Lower leg skin (tissue), 4 donors: Measurements from ENCODE around the gene PTS. TPM values are rescaled to one million over a fixed set of nuclear protein-coding genes. Genes with fewer than 3 reads are reported as not detected.

Experiments used
- DNase-seq, 2 donors: peaks; one replicate each; pipeline ENCODE4 v3.0.0-alpha.2; 2019; ENCODE audit warnings: low spot score in 2 of 2
- H3K4me3 ChIP-seq: fragments of 200-600 bp; sonication (generic); 2 replicates; pipeline ENCODE4 v1.5.1; 2017; ENCODE audit warnings: mild to moderate bottlenecking, low read depth; ENCODE audit not compliant: poor library complexity, severe bottlenecking
- POLR2A ChIP-seq, 2 donors: fragments of 450-650 bp; IDR thresholded peaks; one replicate each; pipeline ENCODE4 v1.6.1; 2016 to 2017; ENCODE audit warnings: antibody characterized with exemption in 2 of 2, mild to moderate bottlenecking in 1 of 2, moderate library complexity in 1 of 2
- WGBS, 2 donors: methylation state at CpG; one replicate each; pipeline ENCODE4 v1.1.5; 2018; 5-methylcytosine and 5-hydroxymethylcytosine counted together
- intact Hi-C: fragments of 100-400 bp; cut with DNase I; formaldehyde crosslinking; loops from one replicate; pipeline ENCODE4 v1.15.0; 2023; ENCODE audit warnings: low total_unique reads
- total RNA-seq, 4 donors: library from RNA; depleted of rRNA; stranded (reverse); fragments of >200 nt; gene quantifications; one replicate each; pipeline ENCODE4 v1.1.0, GENCODE V29; 2016
- TF ChIP-seq, protein P1 (sequence below), 3 donors: fragments of 450-650 bp; IDR thresholded peaks; one replicate each; pipeline ENCODE4 v1.5.1; 2016; ENCODE audit warnings: antibody characterized with exemption in 3 of 3, mild to moderate bottlenecking in 3 of 3, moderate library complexity in 2 of 3

The PTS gene
- total RNA-seq, 4 donors from 2014 or later = 17.0 to 37.2 (median 22.4) TPM

DNA sequence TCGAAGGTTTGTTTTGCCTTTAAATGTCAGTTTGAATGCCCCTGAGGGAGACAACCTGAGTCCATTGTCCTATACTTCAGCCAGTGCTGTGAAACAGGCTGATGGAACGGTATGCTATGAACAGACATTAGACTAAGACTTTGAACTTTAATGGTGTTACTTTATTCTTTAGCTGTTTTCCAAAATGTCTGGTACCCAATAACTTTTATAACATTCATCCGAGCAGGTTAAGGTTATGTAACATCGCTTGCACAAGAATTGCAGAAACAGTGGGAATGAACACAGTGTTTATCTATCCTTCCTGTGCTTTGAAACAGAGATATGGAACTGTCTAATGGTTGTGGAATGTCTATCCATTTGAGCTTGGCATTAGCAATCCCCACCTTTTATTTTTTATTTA is 12.5 kb upstream of the PTS start:
- intact Hi-C loops = loop anchor here (10.0 kb wide), 1 partner anchor 1071 kb away; no protein-coding TSS in a partner anchor
- DNase-seq = no peak
- no peak for TF ChIP-seq POLR2A (IDR thresholded peaks at IDR 0.05)
- TF ChIP-seq, protein P1, sequence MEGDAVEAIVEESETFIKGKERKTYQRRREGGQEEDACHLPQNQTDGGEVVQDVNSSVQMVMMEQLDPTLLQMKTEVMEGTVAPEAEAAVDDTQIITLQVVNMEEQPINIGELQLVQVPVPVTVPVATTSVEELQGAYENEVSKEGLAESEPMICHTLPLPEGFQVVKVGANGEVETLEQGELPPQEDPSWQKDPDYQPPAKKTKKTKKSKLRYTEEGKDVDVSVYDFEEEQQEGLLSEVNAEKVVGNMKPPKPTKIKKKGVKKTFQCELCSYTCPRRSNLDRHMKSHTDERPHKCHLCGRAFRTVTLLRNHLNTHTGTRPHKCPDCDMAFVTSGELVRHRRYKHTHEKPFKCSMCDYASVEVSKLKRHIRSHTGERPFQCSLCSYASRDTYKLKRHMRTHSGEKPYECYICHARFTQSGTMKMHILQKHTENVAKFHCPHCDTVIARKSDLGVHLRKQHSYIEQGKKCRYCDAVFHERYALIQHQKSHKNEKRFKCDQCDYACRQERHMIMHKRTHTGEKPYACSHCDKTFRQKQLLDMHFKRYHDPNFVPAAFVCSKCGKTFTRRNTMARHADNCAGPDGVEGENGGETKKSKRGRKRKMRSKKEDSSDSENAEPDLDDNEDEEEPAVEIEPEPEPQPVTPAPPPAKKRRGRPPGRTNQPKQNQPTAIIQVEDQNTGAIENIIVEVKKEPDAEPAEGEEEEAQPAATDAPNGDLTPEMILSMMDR (IDR thresholded peaks at IDR 0.05) = no peak
- H3K4me3 ChIP-seq = no peak overlapping the region
- 79 to 91% methylated on average over 4 of the region's 4 CpGs for WGBS, 2 donors

DNA sequence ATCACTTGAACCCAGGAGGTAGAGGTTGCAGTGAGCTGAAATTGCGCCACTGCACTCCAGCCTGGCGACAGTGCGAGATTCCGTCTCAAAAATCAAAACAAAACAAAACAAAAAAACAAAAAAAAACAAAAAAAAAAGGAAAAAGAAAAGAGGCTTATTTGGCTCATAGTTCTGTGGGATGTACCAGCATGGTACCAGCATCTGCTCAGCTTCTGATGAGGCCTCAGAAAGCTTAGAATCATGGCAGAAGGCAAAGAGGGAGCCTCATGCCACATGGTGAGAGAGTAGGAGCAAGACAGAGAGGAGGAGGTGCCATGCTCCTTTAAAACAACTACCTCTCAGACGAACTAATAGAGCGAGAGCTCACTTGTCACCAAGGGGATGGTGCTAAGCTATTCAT is 10.6 kb upstream of the PTS start:
- no peak overlapping the region for H3K4me3 ChIP-seq
- no peak for DNase-seq
- 89 to 91% methylated on average over 6 of the region's 6 CpGs for WGBS, 2 donors
- intact Hi-C loops = loop anchor here (5.0 to 10.0 kb wide), 2 partner anchors 67 to 1069 kb away; no protein-coding TSS in a partner anchor
- TF ChIP-seq, protein P1 (IDR thresholded peaks at IDR 0.05) = no peak
- TF ChIP-seq POLR2A (IDR thresholded peaks at IDR 0.05) = no peak

DNA sequence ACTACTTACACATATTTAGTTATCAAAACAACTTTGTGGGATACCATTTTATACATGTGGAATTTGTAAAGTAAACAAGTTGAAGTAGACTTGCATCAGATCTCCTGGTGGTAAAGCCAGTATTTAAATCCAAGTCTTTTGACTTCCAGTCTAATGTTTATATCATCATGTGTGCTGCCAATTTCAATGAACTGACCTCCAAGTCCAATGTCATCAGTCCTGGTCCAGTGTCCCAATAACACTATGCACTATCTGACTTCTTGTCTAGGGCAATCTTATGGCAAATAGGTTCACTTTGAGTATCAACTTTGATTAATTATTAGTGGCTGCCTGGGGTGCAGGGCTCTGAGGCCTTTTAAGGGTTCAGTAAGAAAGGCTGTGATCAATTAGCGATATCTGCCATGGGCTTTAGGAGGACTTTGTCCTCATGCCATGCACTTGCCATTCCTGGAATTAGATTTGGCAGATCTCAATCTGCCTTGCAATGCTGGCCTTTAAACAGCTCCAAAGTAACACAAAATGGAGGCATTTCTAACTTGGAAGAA is 9.6 kb upstream of the PTS start:
- H3K4me3 ChIP-seq = no peak overlapping the region
- no peak for TF ChIP-seq POLR2A (IDR thresholded peaks at IDR 0.05)
- TF ChIP-seq, protein P1 (IDR thresholded peaks at IDR 0.05) = no peak
- intact Hi-C loops = loop anchor here (5.0 to 10.0 kb wide), 2 partner anchors 66 to 1068 kb away; no protein-coding TSS in a partner anchor
- 94 to 95% methylated on average over 1 of the region's 1 CpG for WGBS, 2 donors
- no peak for DNase-seq

DNA sequence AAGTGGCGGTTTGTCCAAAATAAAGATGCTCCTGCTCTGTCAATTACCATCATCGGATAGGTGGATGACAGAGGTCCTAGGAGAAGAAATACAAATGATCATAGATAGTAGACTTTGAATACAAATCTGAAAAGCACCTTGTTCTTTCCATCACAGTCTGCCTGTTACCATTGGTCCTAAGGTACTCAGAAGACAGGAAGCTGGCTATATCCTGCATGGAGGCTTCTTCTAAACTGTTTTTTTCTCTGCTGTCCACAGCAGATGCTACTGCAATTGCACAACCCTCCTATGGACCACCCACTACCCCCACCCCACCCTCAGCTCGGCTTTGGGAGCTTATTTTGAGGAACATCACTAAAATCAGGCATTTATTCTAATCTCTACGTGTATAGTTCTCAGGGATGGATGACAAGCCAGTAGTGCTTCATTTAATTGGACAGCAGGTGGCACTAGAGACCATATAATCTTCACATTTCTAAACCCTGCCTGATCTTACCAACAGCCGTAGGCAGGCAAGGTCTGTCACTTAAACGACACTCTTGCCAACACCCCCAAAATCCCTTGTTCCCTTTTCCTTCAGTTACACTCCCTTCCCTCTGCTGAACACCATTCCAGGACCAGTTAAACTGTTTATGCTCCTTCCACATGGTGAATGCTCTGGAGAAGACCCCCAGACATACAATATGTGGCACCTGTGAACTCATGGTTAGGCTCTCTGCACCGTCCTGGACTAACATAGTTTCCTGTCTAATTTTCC is 6.6 kb upstream of the PTS start:
- peak in 1 of 2 donors; percentile 50 for DNase-seq
- no peak for TF ChIP-seq POLR2A (IDR thresholded peaks at IDR 0.05)
- TF ChIP-seq, protein P1 (IDR thresholded peaks at IDR 0.05) = peak in 1 of 3 donors; percentile 85
- intact Hi-C loops = loop anchor here (5.0 to 10.0 kb wide), 2 partner anchors 63 to 1065 kb away; no protein-coding TSS in a partner anchor
- no peak overlapping the region for H3K4me3 ChIP-seq
- WGBS, 2 donors = 33 to 34% methylated on average over 7 of the region's 7 CpGs

DNA sequence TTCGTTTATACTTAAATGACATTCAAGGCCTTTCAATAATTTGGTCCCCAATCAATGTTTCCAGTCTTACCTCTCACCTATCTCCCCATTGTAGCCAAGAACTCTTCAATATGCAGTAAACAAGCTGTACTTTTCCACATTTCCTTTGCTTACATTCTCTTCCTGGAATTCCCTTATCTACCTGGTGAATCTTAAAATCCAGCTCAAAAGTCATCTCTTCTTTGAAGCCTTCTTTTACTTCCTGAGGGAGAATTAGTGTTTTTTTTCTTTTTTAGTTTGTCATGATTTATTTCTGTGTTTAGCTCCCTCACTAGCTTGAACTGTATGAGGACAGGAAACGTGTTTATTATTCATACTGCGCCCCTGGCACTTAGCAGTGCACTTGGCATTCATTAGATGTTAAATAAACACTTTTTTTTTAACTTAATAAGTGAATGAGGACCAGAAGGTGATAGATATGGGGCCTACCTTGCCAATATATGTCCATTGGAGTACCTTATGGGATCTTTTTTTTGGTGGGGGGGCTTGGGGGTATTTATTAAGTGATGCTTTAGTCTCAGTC is 4.9 kb upstream of the PTS start:
- intact Hi-C loops = no loop called here
- 25 to 41% methylated on average over 3 of the region's 3 CpGs for WGBS, 2 donors
- DNase-seq = no peak
- no peak for TF ChIP-seq POLR2A (IDR thresholded peaks at IDR 0.05)
- TF ChIP-seq, protein P1 (IDR thresholded peaks at IDR 0.05) = no peak
- H3K4me3 ChIP-seq = no peak overlapping the region
